ENCODE results near the gene JADE3. TPM values are rescaled to one million over a fixed set of nuclear protein-coding genes. Genes with fewer than 3 reads are reported as not detected.

The JADE3 gene
- total RNA-seq, 1 experiment from 2014 or later = 14.3 TPM

DNA sequence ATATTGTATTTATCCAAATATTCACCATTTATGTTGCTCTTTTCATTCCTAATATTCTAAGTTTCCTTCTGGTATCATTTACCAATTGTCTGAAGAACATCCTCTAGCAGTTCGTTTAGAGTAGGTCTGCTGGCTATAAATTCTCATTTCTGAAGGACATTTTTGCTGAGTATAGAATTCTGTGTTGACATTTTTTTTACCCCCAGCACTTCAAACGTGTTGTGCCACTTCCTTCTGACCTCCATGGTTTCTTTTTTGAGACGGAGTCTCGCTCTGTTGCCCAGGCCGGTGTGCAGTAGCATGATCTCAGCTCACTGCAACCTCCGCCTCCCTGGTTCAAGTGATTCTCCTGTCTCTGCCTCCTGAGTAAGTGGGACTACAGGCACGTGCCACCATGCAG lies 26.4 kb downstream of the JADE3 start:
- CTCF ChIA-PET = no interaction called here
- no peak overlapping the region for H3K4me3 ChIP-seq (replicated peaks in 1 of 2; ENCODE audit: low read depth in 1 of 2, low read length in 2 of 2)
- no peaks in the 10 kb centered on the region for H4K20me1 ChIP-seq (ENCODE audit: insufficient read depth)
- TF ChIP-seq EGR1 (IDR thresholded peaks at IDR 0.05; ENCODE audit: low read depth) (no peak), SP1 (IDR thresholded peaks at IDR 0.05; ENCODE audit: low read depth) (no peak), FOSL1 (IDR thresholded peaks at IDR 0.05; ENCODE audit: low read depth) (no peak), TCF7L2 (IDR thresholded peaks at IDR 0.05; ENCODE audit: borderline replicate concordance, extremely low read depth, insufficient read depth, insufficient read length) (no peak), EZH2 (IDR thresholded peaks at IDR 0.05) (no peak), RAD21 (IDR thresholded peaks at IDR 0.05; ENCODE audit: low read depth) (no peak), ATF3 (IDR thresholded peaks at IDR 0.05) (no peak), POLR2AphosphoS5 (IDR thresholded peaks at IDR 0.05; ENCODE audit: low read depth, low read length) (no peak), POLR2A (IDR thresholded peaks at IDR 0.05; ENCODE audit: borderline replicate concordance, extremely low read depth, insufficient read depth, insufficient read length) (no peak), ZFX (IDR thresholded peaks at IDR 0.05) (no peak), YY1 (IDR thresholded peaks at IDR 0.05; ENCODE audit: extremely low read depth, insufficient replicate concordance, low read depth, low read length) (no peak), ZNF274 (IDR thresholded peaks at IDR 0.05; ENCODE audit: low read depth, low read length) (no peak)
- ATAC-seq (no peak), DNase-seq (ENCODE audit: low read depth, low spot score) (no peak)
- 0 out of 2 replicates have a peak, but pooled peaks cover 1% of the 10 kb centered on the region for H3K79me2 ChIP-seq (ENCODE audit: insufficient read depth, low read length)
- intact Hi-C loops (cut with micrococcal nuclease) = no loop called here
- BruUV-seq (replicated peaks) = no TSS peak
- H3K9me2 ChIP-seq (ENCODE audit: insufficient read depth) = no peaks in the 10 kb centered on the region
- H3K27me3 ChIP-seq (ENCODE audit: insufficient read depth, low read length) = no peaks in the 10 kb centered on the region
- no peaks in the 10 kb centered on the region for H3K9me3 ChIP-seq (ENCODE audit: control insufficient read depth in 1 of 2, insufficient read depth in 1 of 2, low read depth in 1 of 2, low read length in 2 of 2)
- no peak overlapping the region for H3K9ac ChIP-seq (ENCODE audit: low read length)
- no peak overlapping the region for H2AFZ ChIP-seq (ENCODE audit: low read depth, low read length, poor library complexity, severe bottlenecking)
- H3K4me1 ChIP-seq (ENCODE audit: control insufficient read depth in 1 of 2, insufficient read depth in 2 of 2, low read length in 2 of 2) = no peaks in the 10 kb centered on the region
- no peak overlapping the region for H3K27ac ChIP-seq (ENCODE audit: low read depth, low read length)
- POLR2A ChIA-PET = no interaction called here
- H3K4me2 ChIP-seq (ENCODE audit: low read length) = no peak overlapping the region
- RAD21 ChIA-PET (ENCODE audit: low non-redundant PET in 1 of 2, low total read pairs in 2 of 2, uncharacterized antibody in 2 of 2, unreplicated experiment in 2 of 2) = no interaction called here
- no peaks in the 10 kb centered on the region for H3K36me3 ChIP-seq (ENCODE audit: control insufficient read depth in 1 of 2, insufficient read depth in 2 of 2, low read length in 2 of 2)

GRCh38 chrX:46941341-46941740 lies 29.1 kb downstream of the JADE3 start:
- no peak for TF ChIP-seq EZH2 (IDR thresholded peaks at IDR 0.05)
- no peak for TF ChIP-seq ZNF274 (IDR thresholded peaks at IDR 0.05; ENCODE audit: low read depth, low read length)
- TF ChIP-seq POLR2AphosphoS5 (IDR thresholded peaks at IDR 0.05; ENCODE audit: low read depth, low read length) = no peak
- ChIA-PET RAD21 (ENCODE audit: low non-redundant PET in 1 of 2, low total read pairs in 2 of 2, uncharacterized antibody in 2 of 2, unreplicated experiment in 2 of 2) (no interaction called here), CTCF (no interaction called here), POLR2A (no interaction called here)
- Histone ChIP-seq H3K4me1 (ENCODE audit: control insufficient read depth in 1 of 2, insufficient read depth in 2 of 2, low read length in 2 of 2) (no peaks in the 10 kb centered on the region), H3K4me2 (ENCODE audit: low read length) (no peak overlapping the region), H3K36me3 (ENCODE audit: control insufficient read depth in 1 of 2, insufficient read depth in 2 of 2, low read length in 2 of 2) (no peaks in the 10 kb centered on the region), H3K79me2 (ENCODE audit: insufficient read depth, low read length) (0 out of 2 replicates have a peak, but pooled peaks cover 4% of the 10 kb centered on the region), H3K27ac (ENCODE audit: low read depth, low read length) (no peak overlapping the region), H4K20me1 (ENCODE audit: insufficient read depth) (no peaks in the 10 kb centered on the region), H2AFZ (ENCODE audit: low read depth, low read length, poor library complexity, severe bottlenecking) (no peak overlapping the region), H3K9me2 (ENCODE audit: insufficient read depth) (no peaks in the 10 kb centered on the region), H3K9ac (ENCODE audit: low read length) (no peak overlapping the region), H3K4me3 (replicated peaks in 1 of 2; ENCODE audit: low read depth in 1 of 2, low read length in 2 of 2) (no peak overlapping the region), H3K9me3 (ENCODE audit: control insufficient read depth in 1 of 2, insufficient read depth in 1 of 2, low read depth in 1 of 2, low read length in 2 of 2) (no peaks in the 10 kb centered on the region), H3K27me3 (ENCODE audit: insufficient read depth, low read length) (no peaks in the 10 kb centered on the region)
- ATAC-seq (no peak), DNase-seq (ENCODE audit: low read depth, low spot score) (no peak)
- intact Hi-C loops (cut with micrococcal nuclease) = no loop called here
- BruUV-seq (replicated peaks) = no TSS peak

Measured in HCT116 (cell line).